ENCODE results near the gene TEX36. TPM values are rescaled to one million over a fixed set of nuclear protein-coding genes. Genes with fewer than 3 reads are reported as not detected.
"Not testable (repeated sequence)": the region's sequence is repeated elsewhere in the genome, so short reads cannot be mapped to it uniquely, and the experiment has no call there.

The TEX36 gene
- total RNA-seq, 2 donors from 2014 or later: not detected

DNA sequence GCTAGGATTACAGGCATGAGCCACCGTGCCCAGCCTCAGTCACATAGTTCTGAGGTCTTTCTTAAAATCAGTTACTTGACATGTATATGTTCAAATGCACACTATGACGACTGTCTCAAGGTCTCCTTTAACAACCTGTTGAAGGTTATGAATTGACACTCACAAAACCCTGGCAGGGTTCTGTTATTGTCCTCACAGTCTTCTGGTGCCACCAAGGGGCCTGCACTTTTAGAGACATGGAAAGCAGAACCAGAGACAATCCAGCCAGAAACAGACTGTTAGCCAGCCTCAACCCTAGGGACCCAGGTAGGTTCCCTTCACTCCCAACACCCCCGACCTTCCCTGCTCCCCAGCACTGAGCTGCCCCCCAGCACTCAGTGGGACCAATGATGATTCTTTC, 26.4 kb downstream of the TEX36 start:
- Histone ChIP-seq H3K27me3 (replicated peaks; ENCODE audit: insufficient read depth) (no peaks in the 10 kb centered on the region), H3K9me3 (no peaks in the 10 kb centered on the region), H3K36me3 (no peaks in the 10 kb centered on the region), H3K4me1 (ENCODE audit: control insufficient read depth in 1 of 2, low read depth in 2 of 2) (no peaks in the 10 kb centered on the region), H3K27ac (no peak overlapping the region), H3K4me3 (no peak overlapping the region)
- DNase-seq (ENCODE audit: low spot score) (no peak), ATAC-seq (ENCODE audit: insufficient number of reproducible peaks, low FRiP score, low read depth) (no peak)
- TF ChIP-seq, protein P1, sequence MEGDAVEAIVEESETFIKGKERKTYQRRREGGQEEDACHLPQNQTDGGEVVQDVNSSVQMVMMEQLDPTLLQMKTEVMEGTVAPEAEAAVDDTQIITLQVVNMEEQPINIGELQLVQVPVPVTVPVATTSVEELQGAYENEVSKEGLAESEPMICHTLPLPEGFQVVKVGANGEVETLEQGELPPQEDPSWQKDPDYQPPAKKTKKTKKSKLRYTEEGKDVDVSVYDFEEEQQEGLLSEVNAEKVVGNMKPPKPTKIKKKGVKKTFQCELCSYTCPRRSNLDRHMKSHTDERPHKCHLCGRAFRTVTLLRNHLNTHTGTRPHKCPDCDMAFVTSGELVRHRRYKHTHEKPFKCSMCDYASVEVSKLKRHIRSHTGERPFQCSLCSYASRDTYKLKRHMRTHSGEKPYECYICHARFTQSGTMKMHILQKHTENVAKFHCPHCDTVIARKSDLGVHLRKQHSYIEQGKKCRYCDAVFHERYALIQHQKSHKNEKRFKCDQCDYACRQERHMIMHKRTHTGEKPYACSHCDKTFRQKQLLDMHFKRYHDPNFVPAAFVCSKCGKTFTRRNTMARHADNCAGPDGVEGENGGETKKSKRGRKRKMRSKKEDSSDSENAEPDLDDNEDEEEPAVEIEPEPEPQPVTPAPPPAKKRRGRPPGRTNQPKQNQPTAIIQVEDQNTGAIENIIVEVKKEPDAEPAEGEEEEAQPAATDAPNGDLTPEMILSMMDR (IDR thresholded peaks at IDR 0.05): no peak

DNA sequence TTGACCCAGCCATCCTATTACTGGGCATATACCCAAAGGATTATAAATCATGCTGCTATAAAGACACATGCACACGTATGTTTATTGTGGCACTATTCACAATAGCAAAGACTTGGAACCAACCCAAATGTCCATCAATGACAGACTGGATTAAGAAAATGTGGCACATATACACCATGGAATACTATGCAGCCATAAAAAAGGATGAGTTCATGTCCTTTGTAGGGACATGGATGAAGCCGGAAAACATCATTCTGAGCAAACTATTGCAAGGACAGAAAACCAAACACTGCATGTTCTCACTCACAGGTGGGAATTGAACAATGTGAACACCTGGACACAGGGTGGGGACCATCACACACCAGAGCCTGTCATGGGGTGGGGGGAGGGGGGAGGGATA, 29.9 kb downstream of the TEX36 start:
- H3K27ac ChIP-seq; H3K36me3 ChIP-seq; DNase-seq (ENCODE audit: low spot score); H3K4me3 ChIP-seq; H3K4me1 ChIP-seq (ENCODE audit: control insufficient read depth in 1 of 2, low read depth in 2 of 2); ATAC-seq (ENCODE audit: insufficient number of reproducible peaks, low FRiP score, low read depth); H3K9me3 ChIP-seq; H3K27me3 ChIP-seq (replicated peaks; ENCODE audit: insufficient read depth): not testable (repeated sequence)

DNA sequence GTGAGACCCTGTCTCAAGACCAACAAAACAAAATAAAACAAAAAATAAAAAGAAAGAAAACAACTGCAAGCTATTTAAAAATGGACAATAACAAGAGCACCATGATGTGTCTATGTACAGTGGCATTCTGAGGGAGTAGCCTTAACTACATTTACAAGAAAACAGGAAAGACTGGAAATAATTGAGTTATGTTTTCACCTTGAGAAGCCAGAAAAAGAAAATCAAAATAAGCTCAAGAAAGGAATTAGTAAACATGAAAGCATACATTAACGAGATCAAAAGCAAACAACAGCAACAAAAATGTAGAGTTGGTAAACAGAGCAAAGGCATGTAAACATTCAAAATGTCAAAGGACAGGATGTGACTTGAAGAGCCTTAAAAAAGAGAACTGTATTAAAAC, 36.7 kb downstream of the TEX36 start:
- TF ChIP-seq, protein P1 (IDR thresholded peaks at IDR 0.05): no peak

DNA sequence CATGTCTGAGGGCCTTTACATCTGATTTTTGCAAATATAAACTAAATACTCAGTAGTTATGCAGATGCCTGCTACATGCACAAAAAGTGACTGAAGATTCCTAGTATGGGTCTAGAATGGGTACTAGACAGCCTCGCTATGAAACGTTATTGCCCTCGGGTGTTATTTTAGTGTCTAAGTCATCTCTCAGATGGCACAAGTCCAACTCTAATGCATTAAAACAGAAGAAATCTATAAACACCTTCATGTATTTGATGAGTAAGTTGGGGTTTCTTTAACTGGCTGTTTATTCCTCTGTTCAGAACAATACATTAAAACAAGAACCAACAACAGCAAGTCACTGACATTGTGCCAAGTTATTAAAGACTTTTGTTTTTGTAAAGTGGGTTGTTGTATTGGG, 41.6 kb downstream of the TEX36 start:
- TF ChIP-seq, protein P1 (IDR thresholded peaks at IDR 0.05): no peak
- ATAC-seq (ENCODE audit: insufficient number of reproducible peaks, low FRiP score, low read depth): no peak
- H3K4me1 ChIP-seq (ENCODE audit: control insufficient read depth in 1 of 2, low read depth in 2 of 2): no peaks in the 10 kb centered on the region
- no peaks in the 10 kb centered on the region for H3K27me3 ChIP-seq (replicated peaks; ENCODE audit: insufficient read depth)
- H3K27ac ChIP-seq: no peak overlapping the region
- H3K9me3 ChIP-seq: no peaks in the 10 kb centered on the region
- H3K4me3 ChIP-seq: no peak overlapping the region
- H3K36me3 ChIP-seq: no peaks in the 10 kb centered on the region
- DNase-seq (ENCODE audit: low spot score): no peak

More for the DNA sequence above, 36.7 kb downstream of the TEX36 start:
- H3K36me3 ChIP-seq: no peaks in the 10 kb centered on the region
- no peaks in the 10 kb centered on the region for H3K4me1 ChIP-seq (ENCODE audit: control insufficient read depth in 1 of 2, low read depth in 2 of 2)
- peaks cover 4% of the 10 kb centered on the region for H3K9me3 ChIP-seq
- no peak for DNase-seq (ENCODE audit: low spot score)
- ATAC-seq (ENCODE audit: insufficient number of reproducible peaks, low FRiP score, low read depth): no peak
- H3K4me3 ChIP-seq: no peak overlapping the region
- no peak overlapping the region for H3K27ac ChIP-seq
- no peaks in the 10 kb centered on the region for H3K27me3 ChIP-seq (replicated peaks; ENCODE audit: insufficient read depth)

DNA sequence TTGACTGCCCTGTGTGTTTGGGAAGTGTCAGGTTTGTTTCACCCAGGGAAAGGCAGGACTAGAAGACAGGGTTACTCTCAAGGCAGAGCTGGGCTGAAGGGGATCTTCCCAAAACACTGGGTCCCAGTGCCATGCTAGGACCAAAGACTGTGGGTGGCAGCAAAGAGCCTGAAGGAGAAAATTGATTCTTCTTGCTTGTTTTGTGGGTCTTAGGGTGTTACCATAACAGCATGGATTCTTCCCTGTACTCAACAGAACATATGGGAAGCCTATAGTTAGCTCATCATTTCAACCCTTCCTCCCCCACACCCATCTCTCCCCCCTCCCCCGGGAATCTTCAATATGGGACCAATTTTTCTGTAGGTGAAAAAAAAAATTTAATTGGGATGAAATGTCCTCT, 42.3 kb downstream of the TEX36 start:
- ATAC-seq (ENCODE audit: insufficient number of reproducible peaks, low FRiP score, low read depth): no peak

DNA sequence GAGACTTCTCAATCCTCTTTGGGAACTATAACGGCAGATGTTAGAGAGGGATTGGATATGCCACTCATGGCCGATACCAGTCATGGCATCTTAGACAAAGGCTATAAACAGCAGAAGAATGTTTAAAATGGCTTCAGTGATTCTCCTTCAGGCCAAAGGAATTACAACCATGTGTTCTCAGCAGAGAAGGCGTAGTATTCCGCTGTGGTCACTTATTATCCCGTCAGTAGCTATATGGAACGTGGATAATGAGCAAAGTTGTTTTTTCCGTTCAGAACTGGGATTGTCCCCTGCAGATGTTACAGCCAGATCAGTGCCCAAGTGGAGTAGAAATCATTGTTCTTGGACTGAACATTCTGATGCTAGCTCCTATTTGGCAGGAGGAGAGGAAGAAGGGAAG, 43.1 kb downstream of the TEX36 start:
- DNase-seq (ENCODE audit: low spot score) (no peak), ATAC-seq (ENCODE audit: insufficient number of reproducible peaks, low FRiP score, low read depth) (no peak)
- H3K4me1 ChIP-seq (ENCODE audit: control insufficient read depth in 1 of 2, low read depth in 2 of 2): no peaks in the 10 kb centered on the region
- H3K36me3 ChIP-seq: no peaks in the 10 kb centered on the region
- no peak overlapping the region for H3K27ac ChIP-seq
- no peaks in the 10 kb centered on the region for H3K9me3 ChIP-seq
- H3K4me3 ChIP-seq: no peak overlapping the region
- TF ChIP-seq, protein P1 (IDR thresholded peaks at IDR 0.05): no peak
- H3K27me3 ChIP-seq (replicated peaks; ENCODE audit: insufficient read depth): no peaks in the 10 kb centered on the region

More for the DNA sequence above, 42.3 kb downstream of the TEX36 start:
- TF ChIP-seq, protein P1 (IDR thresholded peaks at IDR 0.05): no peak
- Histone ChIP-seq H3K9me3 (no peaks in the 10 kb centered on the region), H3K27ac (no peak overlapping the region), H3K4me3 (no peak overlapping the region), H3K36me3 (no peaks in the 10 kb centered on the region), H3K4me1 (ENCODE audit: control insufficient read depth in 1 of 2, low read depth in 2 of 2) (no peaks in the 10 kb centered on the region), H3K27me3 (replicated peaks; ENCODE audit: insufficient read depth) (no peaks in the 10 kb centered on the region)
- DNase-seq (ENCODE audit: low spot score): no peak

Data from thoracic aorta (tissue), 2 donors.